ENCODE results near the gene FEZ2.
A peak's percentile ranks its signal among the peaks of the same experiment; 100 is the strongest.

FEZ2 gene

GRCh38 chr2:36587556-36587955, 10.4 kb downstream of the FEZ2 start:
- no peak for DNase-seq (ENCODE audit: low read depth, low spot score)

GRCh38 chr2:36587101-36587500, 10.9 kb downstream of the FEZ2 start:
- DNase-seq (ENCODE audit: low read depth, low spot score): no peak

DNA sequence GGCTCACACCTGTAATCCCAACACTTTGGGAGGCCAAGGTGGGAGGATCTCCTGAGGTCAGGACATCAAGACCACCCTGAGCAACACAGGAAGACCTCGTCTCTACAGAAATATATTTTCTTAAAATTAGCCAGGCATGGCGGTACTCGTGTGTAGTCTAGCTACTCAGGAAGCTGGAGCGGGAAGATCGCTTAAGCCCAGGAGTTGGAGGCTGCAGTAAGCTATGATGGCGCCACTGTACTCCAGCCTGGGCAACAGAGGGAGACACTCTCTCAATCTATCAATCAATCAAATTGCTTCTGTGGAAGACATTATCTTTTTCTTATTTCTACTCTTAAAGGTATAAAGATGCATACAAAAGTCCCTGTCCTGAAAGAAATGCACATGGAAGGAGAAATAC, 11.3 kb downstream of the FEZ2 start:
- no peak for DNase-seq (ENCODE audit: low read depth, low spot score)

- DNase-seq (ENCODE audit: low read depth, low spot score): no peak
Measured at GRCh38 chr2:36584148-36584794, 13.7 kb downstream of the FEZ2 start.

DNA sequence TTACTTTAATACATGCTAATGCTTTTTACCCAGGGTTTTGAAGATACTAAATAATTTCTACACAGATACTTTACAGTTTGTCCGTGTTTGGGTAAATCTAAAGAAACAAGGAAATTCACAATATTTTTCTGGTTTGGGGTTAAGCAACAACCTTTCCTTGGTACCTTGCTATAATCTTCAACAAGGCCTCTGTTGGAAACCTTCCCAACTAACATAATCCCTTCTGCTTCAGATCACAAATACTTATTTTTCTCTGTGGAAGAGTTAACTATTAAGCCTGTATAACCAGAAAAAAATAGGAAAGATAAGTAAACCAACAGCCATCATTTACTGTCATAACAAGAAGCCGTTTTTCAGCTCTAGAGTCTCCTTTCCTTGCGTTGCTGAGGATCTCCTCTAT, 15.0 kb downstream of the FEZ2 start:
- DNase-seq (ENCODE audit: low read depth, low spot score): no peak

DNA sequence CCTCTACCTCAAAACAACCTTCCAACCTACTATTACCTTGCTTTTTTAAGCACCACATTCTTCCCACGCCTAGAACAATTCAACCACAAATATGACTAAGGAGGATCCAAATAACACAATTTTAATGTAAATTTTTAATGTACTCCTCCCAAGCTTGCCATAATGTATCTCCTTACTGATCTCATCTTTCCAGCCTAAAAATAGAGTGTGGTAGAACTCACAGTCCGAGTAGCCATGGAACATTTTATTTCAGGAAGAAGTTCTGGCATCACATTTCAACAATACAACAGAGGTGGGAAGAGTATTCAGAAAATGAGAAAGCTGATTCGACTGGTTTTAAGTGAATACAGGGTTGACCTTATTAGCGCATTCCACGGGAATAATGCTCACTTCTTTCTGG, 15.4 kb downstream of the FEZ2 start:
- no peak for DNase-seq (ENCODE audit: low read depth, low spot score)

GRCh38 chr2:36579297-36579664, 18.7 kb downstream of the FEZ2 start:
- no peak for DNase-seq (ENCODE audit: low read depth, low spot score)

DNA sequence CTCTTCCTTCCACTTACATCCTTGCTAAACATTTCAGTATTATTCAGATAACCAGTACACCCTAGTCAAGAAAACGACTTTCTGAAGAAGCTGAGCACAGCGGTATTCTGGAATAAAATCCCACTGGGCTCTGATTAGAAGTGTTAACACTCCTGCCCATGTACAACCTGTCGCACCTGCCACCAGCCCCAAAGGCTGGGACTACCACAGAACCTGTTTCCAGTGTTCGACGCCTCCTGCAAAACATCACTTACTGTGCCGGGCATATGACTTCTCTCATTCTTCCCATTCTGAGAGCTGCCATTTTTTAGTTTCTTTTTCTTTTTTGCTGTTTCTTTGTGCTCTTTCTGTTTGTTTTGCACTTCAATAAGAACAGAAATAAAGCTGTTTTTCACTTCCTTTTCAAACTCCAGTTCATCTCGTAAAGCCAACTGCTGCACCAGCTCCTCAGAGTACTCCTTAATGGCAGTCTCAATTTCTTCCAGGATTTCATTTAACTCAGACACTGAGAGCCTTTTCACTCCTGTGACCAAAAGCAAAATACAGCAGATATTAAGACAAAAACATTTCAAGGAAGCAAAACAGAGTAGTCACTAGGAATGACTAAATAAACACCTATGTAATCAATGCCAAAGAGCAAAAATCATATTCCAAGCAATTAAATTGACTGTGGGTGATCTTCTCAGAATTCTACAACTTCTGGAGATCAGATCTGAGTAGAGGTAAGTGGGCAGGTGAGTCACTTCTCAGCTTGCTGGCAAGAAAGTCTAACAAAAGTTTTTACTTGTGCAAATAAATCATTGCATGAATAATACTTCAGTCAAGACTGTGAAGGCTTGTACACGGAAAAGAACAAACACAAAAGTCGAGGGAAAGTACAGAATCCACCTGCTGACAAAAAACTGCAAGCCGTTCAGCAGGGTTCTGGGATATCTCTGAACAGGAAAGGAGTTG, 19.3 kb downstream of the FEZ2 start:
- no peak for DNase-seq (ENCODE audit: low read depth, low spot score)

DNA sequence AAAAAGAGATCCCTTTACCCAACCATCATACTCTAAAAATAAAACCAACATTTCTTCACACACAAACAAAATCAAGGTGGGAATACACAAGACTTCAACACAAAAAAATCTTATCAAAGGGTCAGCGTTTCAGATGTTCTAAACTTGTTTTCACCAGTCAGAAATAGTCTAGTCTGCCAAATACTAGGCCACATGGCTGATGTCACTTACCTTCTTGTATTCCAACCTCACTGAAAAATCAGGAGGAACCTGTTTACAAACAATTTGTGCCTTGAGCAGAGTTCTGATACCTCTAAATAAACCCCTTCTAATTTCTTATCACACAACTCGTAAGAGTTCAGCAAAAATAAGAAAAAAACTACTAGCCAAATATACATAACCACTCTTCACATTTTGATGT, 20.1 kb downstream of the FEZ2 start:
- DNase-seq (ENCODE audit: low read depth, low spot score): no peak

GRCh38 chr2:36574560-36574959, 23.4 kb downstream of the FEZ2 start:
- DNase-seq (ENCODE audit: low read depth, low spot score): no peak

DNA sequence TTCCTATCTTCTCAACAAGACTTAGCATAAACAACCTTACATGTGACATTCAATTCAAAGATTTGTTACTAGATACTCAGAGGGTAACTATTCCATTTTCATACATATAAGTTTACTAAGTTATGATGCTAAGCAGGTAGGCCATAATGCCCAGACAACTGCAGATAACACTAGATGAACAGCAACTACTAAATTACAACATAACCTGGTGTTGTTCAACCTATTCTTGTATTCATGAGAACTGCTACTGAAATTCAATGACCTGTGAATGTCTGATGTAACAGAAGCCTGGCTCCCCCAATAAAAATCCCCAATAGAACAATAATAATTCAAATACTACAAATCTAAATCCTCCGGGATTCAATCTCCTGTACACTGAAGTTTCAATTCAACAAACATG, 24.8 kb downstream of the FEZ2 start:
- no peak for DNase-seq (ENCODE audit: low read depth, low spot score)

GRCh38 chr2:36572719-36573059, 25.3 kb downstream of the FEZ2 start:
- no peak for DNase-seq (ENCODE audit: low read depth, low spot score)

GRCh38 chr2:36572054-36572718, 25.8 kb downstream of the FEZ2 start:
- DNase-seq (ENCODE audit: low read depth, low spot score): no peak

DNA sequence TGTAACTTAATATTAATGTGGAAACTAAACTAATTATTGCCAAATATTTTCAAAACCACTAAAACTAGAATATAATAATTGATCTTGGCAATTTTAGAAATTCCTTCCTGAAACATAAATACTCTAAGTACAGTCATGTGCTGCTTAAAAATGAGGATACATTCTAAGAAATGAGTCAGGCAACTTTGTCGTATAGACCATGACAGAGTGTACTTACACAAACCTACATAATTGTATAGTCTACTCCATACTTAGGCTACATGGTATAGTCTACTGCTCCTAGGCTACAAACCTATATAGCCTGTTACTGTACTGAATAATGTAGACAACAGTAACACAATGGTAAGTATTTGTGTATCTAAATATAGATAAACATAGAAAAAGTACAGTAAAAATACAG, 27.6 kb downstream of the FEZ2 start:
- no peak for DNase-seq (ENCODE audit: low read depth, low spot score)

DNA sequence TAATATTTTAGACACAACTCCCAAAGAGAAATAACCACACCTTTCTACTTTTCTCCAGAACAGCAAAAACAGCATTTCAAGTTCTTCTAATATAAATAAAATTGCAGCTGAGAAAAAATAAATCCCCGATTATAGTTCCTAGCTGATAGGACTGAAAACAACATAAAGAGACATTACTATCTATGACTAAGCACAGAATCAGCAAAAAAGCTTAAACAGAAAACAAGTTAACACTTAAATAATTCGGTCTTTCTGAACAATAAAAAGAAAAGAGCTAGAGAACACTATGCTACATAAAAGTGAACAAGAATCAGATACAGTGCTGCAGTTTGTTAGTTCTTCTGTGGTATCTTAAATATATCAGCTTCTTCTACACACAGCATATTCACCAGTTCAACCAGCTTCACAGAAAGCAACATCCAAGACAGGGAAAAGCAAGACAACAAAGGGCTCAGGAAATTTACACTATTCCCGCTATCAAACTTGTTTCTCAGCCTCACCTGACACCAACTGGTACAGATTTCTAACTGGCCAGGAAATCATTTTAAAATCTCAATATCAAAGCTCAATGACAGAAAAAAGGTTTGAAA, 28.6 kb downstream of the FEZ2 start:
- DNase-seq (ENCODE audit: low read depth, low spot score): peak; percentile 6

GRCh38 chr2:36568516-36569246, 29.3 kb downstream of the FEZ2 start:
- peak; percentile 13 for DNase-seq (ENCODE audit: low read depth, low spot score)

GRCh38 chr2:36567711-36568408, 30.1 kb downstream of the FEZ2 start:
- no peak for DNase-seq (ENCODE audit: low read depth, low spot score)

- no peak for DNase-seq (ENCODE audit: low read depth, low spot score)
Measured at GRCh38 chr2:36566887-36567286, 31.1 kb downstream of the FEZ2 start.

DNA sequence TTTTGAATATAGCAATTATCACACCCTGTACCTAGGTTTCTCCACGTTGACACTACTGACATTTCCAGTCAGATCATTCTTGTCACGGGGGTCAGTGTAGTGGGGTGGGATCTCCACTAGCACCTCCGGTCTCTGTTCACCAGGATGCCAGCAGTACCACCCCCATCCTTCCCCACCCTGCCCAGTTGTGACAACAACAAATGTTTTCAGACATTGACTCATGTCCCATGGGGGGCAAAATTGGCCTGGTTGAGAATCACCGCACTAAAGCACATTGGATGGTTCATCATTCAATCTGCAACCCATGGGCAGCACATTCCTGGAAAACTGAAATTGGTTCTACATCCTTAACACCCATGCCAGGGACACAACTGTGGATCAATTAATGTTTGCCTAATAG, 32.3 kb downstream of the FEZ2 start:
- no peak for DNase-seq (ENCODE audit: low read depth, low spot score)

GRCh38 chr2:36564377-36564930, 33.5 kb downstream of the FEZ2 start:
- DNase-seq (ENCODE audit: low read depth, low spot score): no peak

All from smooth muscle cell of the brain vasculature (primary cell).